Fibroblast of lung (primary cell): ENCODE results near the gene FMNL2.

ENCODE experiments used
- CTCF ChIP-seq, 2 donors: IDR thresholded peaks in 1 of 2; conservative IDR thresholded peaks in 1 of 2; 1 replicate in 1 of 2; 2 replicates in 1 of 2; pipeline ENCODE4 v1.5.1; 2011 to 2012; ENCODE audit warnings: low read length in 2 of 2, control low read depth in 1 of 2, inconsistent platforms in 1 of 2, low read depth in 1 of 2, mild to moderate bottlenecking in 1 of 2
- EZH2 ChIP-seq: IDR thresholded peaks from 2 replicates; pipeline ENCODE4 v1.5.1; 2012; ENCODE audit warnings: low read length, control low read depth, mild to moderate bottlenecking; ENCODE audit errors: missing control alignments

- no peak for TF ChIP-seq CTCF (conservative IDR thresholded peaks at IDR 0.05 in 1 of 2, IDR thresholded peaks at IDR 0.05 in 1 of 2; ENCODE audit: low read depth in 1 of 2, low read length in 2 of 2)
- TF ChIP-seq EZH2: no peak
Observed at GRCh38 chr2:152330235-152330866, 4.6 kb upstream of the FMNL2 start.
